NCI-H2196 (cell line): Measurements from ENCODE around the gene GARS1.
"Not testable (repeated sequence)": the region's sequence is repeated elsewhere in the genome, so short reads cannot be mapped to it uniquely, and the experiment has no call there.

ENCODE experiments used
- DNase-seq: peaks from one replicate; lab custom pipeline; 2025; ENCODE audit not compliant: unreplicated experiment; lab: John Stamatoyannopoulos, UW

GARS1 gene

DNA sequence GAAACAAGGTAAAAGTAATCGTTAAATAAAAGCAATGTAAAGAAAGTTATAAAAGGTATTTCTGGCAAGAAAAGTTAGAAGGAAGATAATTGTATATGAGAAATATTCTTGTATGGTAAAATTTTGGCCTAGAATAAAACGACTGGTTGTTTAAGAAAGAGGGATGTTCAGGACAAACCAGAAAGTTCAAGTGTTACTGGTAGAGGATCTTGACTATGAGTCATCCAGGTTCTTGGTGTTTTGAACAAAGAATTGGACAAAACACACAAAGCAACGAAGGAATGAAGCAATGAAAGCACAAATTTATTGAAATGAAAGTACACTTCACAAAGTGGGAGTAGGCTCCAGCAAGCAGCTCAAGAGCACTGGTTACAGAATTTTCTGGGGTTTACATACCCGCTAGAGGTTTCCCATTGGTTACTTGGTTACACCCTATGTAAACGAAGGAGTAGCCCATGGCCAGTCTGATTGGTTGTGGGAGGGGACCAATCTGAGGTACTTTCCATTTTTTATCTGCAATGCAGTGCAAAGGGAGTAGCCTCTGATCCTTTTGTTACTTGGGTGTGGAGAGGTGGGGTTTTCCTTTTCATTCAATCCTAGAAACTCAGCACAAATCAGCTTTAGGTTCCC is 22.4 kb upstream of the GARS1 start:
- no peak for DNase-seq

DNA sequence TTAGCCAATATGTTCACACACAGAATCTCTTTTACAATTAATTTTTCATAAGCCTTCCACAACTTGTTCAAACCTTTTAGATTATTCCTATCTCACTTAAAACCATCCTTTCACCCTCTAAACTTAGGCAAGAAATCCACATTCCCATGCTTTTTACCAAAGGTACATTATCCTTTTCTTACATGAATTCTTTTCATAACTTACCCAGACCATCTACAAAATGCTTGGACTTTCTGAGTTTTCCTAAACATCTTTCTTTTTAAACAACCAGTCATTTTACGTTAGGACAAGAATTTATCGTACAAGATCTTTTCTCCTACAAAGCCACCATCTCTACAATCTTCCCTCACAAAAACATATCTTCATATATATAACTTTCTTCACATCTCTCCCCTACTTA is 18.8 kb upstream of the GARS1 start:
- DNase-seq: no peak

DNA sequence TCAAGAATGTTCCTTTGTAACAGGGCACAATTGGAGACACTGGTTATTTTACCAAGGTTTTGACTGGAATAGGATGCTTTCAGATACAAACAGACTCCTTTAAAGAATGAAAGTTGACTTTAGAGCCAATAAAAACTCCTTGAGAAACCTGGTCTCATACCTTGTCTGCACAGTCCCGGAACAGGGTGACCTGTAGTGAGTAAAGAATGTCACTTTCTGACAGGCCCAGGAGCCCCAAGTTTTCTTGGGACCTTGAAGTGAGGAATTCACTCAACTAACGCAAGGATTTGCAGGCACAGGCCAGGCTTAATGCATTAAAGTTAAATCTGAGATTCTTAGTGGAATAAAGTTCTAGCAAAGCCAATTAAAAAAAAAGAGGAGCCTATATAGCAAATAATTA is 11.5 kb upstream of the GARS1 start:
- DNase-seq: no peak

DNA sequence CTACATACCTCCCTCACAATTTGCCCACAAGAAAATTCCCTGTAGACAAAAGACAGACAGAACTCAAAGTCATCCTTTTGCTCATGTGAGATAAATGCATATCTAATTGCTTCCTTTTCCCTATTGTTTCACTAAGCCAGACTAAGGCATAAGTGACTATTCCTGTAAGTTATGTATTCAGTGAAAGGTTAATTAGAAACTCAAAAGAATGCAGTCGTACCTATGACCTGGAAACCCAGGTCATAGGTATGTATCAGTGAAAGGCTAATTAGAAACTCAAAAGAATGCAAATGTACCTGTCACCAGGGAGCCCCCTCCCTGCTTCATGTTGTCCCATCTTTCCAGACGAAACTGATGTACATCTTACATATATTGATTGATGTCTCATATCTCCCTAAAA is 10.3 kb upstream of the GARS1 start:
- no peak for DNase-seq

DNA sequence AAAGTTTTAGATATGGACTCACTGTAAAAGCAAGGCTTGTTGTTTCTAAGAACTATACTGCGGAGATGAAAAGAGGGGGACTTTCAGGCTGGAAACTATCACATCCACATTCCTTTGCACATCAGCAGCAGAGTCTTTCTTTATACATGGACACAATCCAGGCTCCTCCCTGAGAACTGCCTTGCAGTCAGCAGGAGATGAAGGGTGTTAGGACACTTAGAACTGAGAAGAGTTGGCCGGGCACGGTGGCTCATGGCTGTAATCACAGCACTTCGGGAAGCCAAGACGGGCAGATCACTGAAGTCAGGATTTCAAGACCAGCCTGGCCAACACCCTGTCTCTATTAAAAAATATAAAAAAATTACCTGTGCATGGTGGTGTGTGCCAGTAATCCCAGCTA is 9.7 kb upstream of the GARS1 start:
- no peak for DNase-seq

DNA sequence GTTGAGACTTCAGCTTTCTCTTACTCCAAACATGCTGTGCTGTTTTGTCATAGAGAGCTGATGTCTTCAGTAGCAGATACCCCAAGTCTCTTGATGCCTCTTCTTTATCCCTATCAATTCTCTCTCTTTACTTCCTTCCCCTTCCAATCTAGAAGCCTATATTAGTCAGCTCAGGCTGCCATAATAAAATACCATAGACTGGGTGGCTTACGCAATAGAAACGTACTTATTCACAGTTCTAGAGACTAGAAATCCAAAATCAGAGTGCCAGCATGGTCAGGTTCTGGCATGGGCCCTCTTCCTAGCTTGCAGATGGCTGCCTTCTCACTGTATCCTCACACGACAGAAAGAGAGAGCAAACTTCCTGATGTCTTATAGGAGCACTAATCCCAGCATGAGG is 9.0 kb upstream of the GARS1 start:
- DNase-seq: no peak

DNA sequence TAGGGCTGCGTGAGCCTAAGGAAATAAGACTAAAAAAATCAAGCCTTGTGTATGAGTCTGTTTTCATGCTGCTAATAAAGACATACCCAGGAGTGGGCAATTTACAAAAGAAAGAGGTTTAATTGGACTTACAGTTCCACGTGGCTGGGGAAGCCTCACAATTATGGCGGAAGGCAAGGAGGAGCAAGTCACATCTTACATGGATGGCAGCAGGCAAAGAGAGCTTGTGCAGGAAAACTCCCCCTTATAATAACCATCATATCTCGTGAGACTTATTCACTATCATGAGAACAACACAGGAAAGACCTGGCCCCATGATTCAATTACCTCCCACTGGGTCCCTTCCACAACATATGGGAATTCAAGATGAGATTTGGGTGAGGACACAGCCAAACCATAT is 7.1 kb upstream of the GARS1 start:
- not testable (repeated sequence) for DNase-seq

DNA sequence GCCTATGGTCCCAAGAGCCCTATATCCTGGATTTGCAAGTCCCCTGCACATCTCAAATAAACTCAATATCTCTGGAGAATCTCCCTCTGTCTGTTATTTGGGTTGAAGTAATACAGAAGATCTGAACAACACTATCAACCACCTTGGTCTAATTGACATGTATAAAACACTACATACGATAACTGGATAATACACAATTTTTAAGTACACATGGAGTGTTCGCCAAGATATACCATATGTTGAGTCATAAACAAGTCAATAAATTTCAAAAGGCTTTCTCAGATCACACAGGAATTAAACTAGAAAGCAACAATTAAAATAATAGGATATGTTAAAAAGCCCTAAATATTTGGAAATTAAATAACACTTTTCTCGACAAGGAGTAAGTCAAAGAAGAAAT is 5.6 kb upstream of the GARS1 start:
- no peak for DNase-seq

DNA sequence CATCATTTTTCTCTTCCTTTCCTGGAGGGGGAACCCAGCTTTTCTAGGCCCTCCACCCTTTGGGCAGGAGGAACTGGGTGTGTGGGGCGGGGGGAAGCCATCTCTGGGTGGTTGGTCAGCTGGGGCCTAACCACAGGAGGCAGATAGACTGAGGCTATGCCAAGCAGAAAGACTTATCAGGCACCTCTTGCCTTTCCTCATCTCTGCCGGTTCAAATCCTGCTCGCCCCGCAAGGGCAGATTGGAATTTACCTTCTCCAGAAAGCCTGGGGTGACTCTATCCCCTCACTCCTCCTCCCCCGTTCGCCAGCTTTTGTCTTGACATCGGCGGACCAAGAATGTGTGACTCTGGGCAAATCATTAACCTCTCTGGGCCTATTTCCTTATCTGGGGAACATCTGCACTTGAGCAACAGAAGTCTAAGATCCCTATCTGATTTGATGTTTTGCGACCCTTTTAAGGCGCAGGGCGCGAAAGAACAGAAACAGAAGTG is 584 bp upstream of the GARS1 start:
- peak; percentile 51 for DNase-seq

DNA sequence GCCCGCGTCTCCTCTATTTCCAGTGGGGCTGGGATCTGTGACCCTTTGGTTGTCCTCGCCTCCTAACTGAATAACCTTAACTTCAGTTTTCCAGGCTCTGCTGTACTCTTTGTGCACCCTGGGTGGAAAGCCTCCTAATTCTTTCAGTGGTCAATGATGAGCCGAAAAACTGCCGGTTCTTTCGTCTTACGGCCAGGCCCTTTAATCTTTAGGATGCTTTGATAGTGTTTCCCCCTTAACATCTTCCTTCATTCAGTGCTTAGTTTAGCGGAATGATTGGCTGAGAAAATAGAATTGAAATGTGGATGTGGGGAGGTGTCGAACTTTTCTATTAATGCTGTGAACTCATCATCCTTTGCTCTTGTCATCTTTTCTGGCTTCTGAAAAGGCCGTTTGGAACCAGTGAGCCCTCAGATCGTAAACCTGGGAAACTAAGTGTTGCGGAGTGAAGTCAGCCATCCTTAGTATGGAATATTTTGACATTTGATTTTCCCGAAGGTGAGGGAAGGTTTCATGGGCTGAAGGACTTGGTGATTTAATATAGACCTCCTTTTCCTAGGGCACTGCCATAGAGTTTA is 847 bp downstream of the GARS1 start:
- DNase-seq: no peak

DNA sequence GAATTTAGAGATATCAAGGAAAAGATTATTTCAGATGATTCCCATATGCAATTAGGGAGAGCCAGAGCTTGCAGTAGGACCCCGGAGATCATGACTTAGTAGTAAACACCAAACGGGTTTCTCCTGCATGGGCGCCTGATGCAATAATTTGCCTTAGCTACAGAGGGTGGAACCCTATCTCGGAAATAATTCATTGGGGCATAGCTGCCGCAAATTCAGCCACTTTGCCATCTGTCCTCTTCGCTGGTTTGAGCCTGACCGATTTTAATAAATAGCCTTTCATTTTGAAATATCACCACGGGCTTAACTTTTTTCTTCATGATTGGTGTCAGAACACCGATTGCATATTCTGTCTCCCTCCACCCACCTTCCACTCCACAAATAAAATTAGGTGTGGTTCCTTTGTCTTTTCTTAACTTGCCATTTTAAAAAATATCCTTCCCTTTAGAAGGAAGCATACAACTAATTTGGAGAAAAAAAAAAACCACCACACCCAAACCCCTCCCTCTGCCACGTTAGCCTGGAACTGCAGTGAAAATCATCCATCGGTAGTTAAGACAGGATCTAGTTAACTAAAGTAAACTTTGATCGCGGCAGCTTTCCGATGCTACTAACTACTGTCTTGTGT is 1.4 kb downstream of the GARS1 start:
- DNase-seq: no peak

DNA sequence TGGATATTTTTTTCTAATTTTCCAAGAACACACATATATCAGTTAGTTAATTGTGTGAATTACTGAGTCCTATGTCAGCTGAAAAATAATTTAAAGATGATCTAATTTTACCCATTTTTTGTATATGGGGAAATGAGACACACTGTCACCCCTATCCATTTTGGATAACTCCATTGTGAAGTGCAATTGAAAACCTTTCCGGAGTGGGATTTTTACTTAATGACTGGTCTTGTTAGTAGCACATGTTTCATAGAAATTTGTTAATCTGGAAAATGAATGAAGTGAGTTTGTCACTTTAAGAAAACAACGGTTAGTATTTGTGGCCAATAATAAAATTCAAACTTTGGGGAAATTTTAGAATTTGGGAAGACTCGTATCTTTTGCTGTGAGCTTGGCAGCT is 2.0 kb downstream of the GARS1 start:
- DNase-seq: no peak

DNA sequence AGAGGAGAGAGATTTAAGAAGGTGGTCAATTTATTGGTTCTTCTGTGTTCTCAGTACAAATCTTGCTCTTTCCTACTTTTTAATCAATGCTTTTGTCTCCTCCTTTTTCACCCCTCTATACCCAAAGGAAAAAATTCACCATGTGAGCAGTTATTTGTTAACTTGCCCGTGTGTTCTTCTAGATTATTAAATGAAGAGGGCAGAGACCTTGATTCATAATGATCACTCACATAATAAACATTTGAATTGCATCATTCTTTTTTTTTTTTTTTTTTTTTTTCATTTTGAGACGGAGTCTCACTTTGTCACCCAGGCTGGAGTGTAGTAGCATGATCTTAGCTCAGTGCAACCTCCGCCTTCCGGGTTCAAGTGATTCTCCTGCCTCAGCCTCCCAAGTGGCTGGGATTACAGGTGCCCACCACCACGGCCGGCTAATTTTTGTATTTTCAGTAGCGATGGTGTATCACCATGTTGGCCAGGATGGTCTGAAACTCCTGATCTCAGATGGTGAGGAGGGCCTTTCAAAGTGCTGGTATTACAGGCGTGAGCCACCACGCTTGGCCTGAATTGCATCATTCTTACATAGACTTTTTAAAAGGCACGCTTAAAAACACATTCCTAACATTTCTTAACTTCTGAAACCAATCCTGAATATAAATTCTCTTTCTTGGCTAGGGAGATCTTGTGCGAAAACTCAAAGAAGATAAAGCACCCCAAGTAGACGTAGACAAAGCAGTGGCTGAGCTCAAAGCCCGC is 3.6 kb downstream of the GARS1 start:
- no peak for DNase-seq

DNA sequence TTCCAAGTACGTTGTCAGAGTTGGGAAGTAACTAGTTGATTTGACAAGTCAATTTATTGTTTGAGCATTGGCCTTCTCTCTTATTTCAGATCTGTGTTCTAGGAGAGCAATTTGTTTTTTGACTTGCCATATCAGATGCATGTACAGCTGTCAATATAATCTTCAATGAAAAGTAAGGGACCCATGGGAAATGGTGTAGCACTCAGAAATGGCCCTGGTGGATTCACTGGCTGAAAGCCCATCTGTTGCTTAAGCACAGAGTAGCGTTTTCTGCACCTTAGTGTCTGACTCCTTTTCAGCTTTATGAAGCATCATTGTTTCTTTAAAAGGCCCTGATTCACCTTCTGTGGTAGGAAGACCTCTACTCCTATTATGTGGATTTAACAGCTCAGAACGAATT is 10.2 kb downstream of the GARS1 start:
- no peak for DNase-seq

DNA sequence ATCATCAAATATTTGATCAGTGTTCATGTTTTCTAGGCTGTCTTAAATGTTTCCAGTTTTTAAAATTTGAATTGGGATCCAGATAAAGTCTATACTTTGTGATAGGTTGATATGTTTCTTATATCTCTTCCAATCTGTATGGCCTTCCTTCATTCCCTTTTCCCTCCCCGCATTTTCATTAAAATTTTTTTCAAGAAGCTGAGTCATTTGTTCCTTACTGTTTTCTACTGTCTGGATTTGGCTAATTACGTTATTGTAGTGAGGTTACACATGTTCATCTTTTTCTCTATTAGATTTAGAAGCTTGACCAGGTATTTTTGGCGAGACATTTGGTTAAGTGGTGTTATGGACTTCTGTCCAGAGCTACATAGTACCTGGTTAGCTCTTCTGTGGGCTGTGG is 11.2 kb downstream of the GARS1 start:
- DNase-seq: no peak

DNA sequence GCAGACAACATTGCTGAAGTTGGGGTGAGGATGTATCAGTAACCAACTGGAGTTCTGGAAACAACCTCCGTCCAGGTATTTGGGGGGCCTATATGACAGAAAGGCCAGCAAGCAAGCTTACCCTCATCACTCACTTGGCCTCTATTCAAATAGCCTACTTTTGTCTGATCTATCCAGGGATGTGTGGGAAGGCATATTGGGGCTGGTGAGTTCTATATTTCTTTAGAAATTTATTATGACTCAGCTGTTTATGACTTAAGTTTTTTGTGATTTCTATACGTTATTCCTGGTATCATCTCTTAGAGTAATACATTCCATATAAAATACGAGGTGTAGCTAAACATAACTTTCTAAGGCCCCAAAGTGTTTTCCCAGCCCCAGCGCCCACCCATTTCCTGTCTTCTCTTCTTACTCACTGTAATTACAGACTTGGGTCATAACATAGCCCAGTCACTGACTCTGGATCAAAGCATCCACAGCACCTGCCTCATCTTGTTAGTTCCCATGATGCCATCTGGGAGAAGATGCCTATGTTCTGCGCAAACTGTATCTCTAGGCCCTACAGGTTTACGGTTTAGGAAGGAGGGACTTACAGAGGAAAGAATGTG is 18.1 kb downstream of the GARS1 start:
- DNase-seq: no peak

DNA sequence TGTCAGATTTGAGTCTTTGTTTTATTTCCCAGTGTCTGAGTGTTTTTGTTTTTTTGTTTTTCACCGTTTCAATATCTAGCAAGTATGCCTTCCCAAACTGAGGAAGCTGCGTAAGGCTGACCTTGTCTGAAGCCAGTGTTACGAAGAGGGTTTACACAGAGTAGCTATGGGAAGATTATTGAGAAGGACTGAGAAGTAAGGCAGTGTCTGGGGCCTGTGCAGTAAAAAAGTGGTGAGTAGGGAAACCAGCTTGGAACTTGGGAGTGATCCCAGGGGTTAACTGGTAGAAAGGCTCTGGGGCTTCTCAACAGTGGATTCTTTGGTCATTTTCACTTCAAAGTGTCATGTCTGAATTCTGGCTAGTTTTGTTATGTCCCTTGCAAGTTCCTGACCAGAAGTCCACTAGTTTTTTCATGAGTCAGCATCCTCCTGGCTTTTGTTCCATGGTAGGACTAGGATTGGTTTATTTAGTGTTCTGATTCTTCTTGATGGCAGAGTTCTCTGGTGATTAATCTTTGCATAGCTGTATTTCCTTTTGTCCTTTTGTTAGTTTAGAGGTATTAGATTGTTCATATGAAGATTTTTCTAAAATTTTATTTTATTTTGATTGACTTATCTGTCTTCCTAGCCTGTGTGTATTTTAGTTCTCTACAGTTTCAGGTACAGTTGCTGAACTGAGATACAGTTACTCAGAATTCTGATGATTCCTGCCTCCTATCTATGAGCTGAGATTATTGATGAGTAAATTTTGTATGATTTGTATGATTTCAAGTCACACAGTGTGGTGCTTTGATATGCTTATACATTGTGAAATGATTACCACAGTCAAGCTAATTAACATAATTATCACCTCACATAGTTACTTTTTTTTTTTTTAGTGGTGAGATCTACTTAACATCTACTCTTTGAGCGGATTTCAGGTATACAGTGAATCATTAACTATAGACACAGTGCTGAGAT is 19.0 kb downstream of the GARS1 start:
- DNase-seq: no peak

DNA sequence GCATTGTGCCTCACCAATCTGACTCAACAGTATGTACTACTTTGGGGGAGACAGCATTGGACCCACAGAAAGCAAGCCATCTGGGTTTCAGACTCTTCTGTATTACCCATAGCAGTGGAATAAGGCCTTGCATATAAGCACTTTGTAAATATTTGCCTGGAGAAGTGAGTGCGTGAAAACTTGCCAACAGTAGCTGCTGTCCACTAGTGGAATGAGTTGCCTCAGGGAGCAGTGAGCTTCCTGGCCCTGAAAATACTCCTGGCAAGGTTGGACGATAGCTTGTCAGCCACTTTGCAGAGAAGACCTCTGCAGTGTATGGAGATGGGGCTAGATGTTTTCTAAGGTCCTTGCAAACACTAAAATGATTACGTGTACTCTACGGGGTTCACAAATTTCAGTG is 21.6 kb downstream of the GARS1 start:
- DNase-seq: no peak

DNA sequence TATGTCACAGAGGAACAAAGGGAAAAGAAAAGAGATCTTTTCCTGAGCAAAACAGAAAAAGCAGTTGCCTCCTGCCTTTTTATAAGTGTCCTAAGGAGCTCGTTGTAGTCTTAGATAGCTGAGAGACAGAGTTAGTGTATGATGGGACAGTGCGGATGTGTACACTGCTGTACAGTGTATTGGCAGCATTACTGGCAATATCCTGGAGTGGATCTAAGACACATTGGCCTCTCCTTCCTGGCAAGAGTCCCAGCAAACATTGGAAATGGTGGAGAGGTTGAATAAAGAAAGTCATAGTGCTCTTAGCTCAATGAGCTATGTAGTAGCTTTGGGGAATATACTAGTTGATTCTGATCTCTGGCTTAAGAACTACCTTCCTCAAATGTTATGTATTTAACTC is 22.7 kb downstream of the GARS1 start:
- no peak for DNase-seq

DNA sequence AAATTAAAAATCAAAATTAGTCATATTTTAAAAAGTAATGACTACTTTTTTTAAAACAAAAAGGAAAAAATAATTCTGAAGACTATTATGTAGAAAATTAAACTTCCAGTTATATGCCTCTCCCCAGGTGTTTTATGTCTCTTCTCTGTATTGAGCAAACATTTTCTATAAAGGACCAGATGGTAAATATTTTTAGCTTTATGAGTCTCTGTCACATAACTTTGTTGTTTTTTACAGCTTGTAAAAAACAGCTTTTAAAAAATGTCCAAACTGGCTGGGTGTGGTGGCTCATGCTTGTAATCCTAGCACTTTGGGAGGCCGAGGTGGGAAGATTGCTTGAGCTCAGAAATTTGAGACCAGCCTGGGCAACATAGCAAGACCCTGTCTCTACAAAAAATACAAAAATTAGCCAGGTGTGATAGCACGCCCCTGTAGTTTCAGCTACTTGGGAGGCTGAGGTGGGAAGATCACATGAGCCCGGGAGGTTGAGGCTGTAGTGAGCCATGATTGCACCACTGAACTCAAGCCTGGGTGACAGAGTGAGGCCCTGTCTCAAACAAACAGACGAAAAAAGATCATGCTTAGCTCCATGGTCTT is 23.5 kb downstream of the GARS1 start:
- no peak for DNase-seq
